ENCODE results near the gene SRPRA.

The SRPRA gene

DNA sequence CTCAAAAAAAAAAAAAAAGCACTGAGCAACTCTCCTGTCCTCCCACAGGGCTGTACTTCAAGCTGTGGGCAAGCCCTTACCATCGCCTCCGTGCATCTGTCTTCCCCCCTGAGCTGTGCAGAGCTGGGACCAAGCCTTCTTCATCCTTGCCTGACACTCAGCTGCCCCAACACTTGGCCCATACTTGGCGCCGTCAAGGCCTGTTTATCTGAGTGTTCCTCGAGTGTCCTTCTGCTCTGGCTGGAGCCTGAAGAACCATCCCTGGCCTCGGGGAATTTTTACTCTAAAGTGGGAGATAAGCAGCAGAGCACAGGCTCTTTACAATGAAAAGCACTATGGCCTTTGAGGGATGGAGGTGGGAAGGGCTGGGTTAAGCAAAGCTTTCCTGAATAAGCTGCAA lies 12.6 kb upstream of the SRPRA start:
- Histone ChIP-seq H3K36me3 (ENCODE audit: control insufficient read depth in 2 of 2, insufficient read depth in 1 of 2, low read length in 2 of 2) (peaks cover 0 to 25% of the 10 kb centered on the region in 2 experiments; a peak in 2 of 3 replicates), H3K9me3 (ENCODE audit: control insufficient read depth, insufficient read depth, low read depth, low read length) (no peaks in the 10 kb centered on the region), H3K4me1 (ENCODE audit: control insufficient read depth, insufficient read depth, low read length) (no peaks in the 10 kb centered on the region; the same call in 1 of the 2 replicates), H3K27ac (ENCODE audit: extremely low read depth, low read depth, low read length) (no peak overlapping the region), H3K4me3 (ENCODE audit: low read depth, low read length) (no peak overlapping the region)
- ChIA-PET CTCF (no interaction called here), POLR2A (interaction anchor here (3.6 kb wide), 1 partner anchor 11 kb away, joined by 24 read pairs; the partner anchor contains the start of genes FOXRED1 and SRPRA)
- TF ChIP-seq ZNF560 (tag by site-specific recombination; IDR thresholded peaks at IDR 0.05; ENCODE audit: borderline replicate concordance) (no peak), ZNF707 (tag by site-specific recombination; IDR thresholded peaks at IDR 0.05) (no peak), ZNF529 (tag by site-specific recombination; IDR thresholded peaks at IDR 0.05; ENCODE audit: insufficient replicate concordance) (no peak), ZNF521 (tag by site-specific recombination; IDR thresholded peaks at IDR 0.05) (no peak), ZNF514 (tag by site-specific recombination; IDR thresholded peaks at IDR 0.05) (no peak), ZNF354C (tag by site-specific recombination; IDR thresholded peaks at IDR 0.05; ENCODE audit: borderline replicate concordance, low read depth) (no peak), ZNF501 (tag by site-specific recombination; IDR thresholded peaks at IDR 0.05) (no peak), ZNF280D (tag by site-specific recombination; IDR thresholded peaks at IDR 0.05) (no peak), GFI1B (tag by site-specific recombination; IDR thresholded peaks at IDR 0.05) (no peak), WT1 (tag by site-specific recombination; IDR thresholded peaks at IDR 0.05) (no peak), ZIC2 (tag by site-specific recombination; IDR thresholded peaks at IDR 0.05) (no peak), ZNF274 (IDR thresholded peaks at IDR 0.05; ENCODE audit: low read length) (no peak), ZNF274 (tag by site-specific recombination; IDR thresholded peaks at IDR 0.05; ENCODE audit: borderline replicate concordance) (no peak), ZNF324 (tag by site-specific recombination; IDR thresholded peaks at IDR 0.05) (no peak), ZNF23 (tag by site-specific recombination; IDR thresholded peaks at IDR 0.05; ENCODE audit: borderline replicate concordance) (no peak), REST (tag by site-specific recombination; IDR thresholded peaks at IDR 0.05) (no peak), ZNF292 (tag by site-specific recombination; IDR thresholded peaks at IDR 0.05; ENCODE audit: borderline replicate concordance, low read depth) (no peak), GLIS1 (tag by site-specific recombination; IDR thresholded peaks at IDR 0.05) (no peak), OVOL3 (tag by site-specific recombination; IDR thresholded peaks at IDR 0.05) (no peak), ZSCAN23 (tag by site-specific recombination; IDR thresholded peaks at IDR 0.05) (no peak)
- TF ChIP-seq, protein P1, sequence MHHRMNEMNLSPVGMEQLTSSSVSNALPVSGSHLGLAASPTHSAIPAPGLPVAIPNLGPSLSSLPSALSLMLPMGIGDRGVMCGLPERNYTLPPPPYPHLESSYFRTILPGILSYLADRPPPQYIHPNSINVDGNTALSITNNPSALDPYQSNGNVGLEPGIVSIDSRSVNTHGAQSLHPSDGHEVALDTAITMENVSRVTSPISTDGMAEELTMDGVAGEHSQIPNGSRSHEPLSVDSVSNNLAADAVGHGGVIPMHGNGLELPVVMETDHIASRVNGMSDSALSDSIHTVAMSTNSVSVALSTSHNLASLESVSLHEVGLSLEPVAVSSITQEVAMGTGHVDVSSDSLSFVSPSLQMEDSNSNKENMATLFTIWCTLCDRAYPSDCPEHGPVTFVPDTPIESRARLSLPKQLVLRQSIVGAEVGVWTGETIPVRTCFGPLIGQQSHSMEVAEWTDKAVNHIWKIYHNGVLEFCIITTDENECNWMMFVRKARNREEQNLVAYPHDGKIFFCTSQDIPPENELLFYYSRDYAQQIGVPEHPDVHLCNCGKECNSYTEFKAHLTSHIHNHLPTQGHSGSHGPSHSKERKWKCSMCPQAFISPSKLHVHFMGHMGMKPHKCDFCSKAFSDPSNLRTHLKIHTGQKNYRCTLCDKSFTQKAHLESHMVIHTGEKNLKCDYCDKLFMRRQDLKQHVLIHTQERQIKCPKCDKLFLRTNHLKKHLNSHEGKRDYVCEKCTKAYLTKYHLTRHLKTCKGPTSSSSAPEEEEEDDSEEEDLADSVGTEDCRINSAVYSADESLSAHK (tag by site-specific recombination; IDR thresholded peaks at IDR 0.05), result no peak

Measured in HEK293 (cell line).